SH-SY5Y (cell line): ENCODE results near the gene JSRP1.

ENCODE experiments used
- GATA2 ChIP-seq: IDR thresholded peaks from 2 replicates; pipeline ENCODE4 v1.6.1; 2011; ENCODE audit warnings: mild to moderate bottlenecking, low read depth, low read length
- GATA3 ChIP-seq: IDR thresholded peaks from 2 replicates; pipeline ENCODE4 v1.6.1; 2011; ENCODE audit warnings: low read depth, mild to moderate bottlenecking, low read length, moderate library complexity

- TF ChIP-seq GATA2 (no peak), GATA3 (no peak)
Measured at GRCh38 chr19:2207008-2207407, 49.2 kb downstream of the JSRP1 start.
